ENCODE results near the gene SERTM1. TPM values are rescaled to one million over a fixed set of nuclear protein-coding genes. Genes with fewer than 3 reads are reported as not detected.

Gene SERTM1
- total RNA-seq, result 0.35 TPM in 1 of 2 replicates, not detected in the other

DNA sequence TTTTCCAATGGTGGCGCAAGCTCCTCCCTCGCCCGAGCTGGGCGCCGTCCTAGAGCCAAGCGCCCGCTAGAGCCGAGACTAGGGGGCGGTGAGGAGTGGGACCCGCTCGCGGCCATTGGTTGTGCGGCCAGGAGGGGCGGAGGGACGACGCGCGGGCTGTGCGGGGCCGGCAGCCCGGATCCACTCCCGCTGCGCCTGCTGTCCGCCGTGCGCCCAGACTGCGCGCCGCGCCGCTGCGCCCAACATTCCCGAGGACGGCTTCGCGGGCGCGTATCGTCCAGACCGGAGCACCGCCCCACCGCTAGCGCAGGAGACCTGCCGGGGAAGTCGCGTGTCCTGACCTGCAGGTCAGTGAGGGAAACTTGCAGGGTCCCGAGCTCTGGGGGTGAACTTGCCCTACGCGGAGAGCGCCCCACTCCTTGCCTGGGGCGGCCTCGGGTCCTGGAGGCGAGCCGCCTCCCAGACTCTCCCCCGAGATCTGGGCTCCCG, at the start of gene SERTM1:
TSS of gene SERTM1 (plus strand) at position 183 of the 489 bp plus-strand sequence. CDS start 21,059 bp downstream, outside the sequence.
- DNase-seq (ENCODE audit: extremely low read depth, low read depth, low spot score), result no peak

DNA sequence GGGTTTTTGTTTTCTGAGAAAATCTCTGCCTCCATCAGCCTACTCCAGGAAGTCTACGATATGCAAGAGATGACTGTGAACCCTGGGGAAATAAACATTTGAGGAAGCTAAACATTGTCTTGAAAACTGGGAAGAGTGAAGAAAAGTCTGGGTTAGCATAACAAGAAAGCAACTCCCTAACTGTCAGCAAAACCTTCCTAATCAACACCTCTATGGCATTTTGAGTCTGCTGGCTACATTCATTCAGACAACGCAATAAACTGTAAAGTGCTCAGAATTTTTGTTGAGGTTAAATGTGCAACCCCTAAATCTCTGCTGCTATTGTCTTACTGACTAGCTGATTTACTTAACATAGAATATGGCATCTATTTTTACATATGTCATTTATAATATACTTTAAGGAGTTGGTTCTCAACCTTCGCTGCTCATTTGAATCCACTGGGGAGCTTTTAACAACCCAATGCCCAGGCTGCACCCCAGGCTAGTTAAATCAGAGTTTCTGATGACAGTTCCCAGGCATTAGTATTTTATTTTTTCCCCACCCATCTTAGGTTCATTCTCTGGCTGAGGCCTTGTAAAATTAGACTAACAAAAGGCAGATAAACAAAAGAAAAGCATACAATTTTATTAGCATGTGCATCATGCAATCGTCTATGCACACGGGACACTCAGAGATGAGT, 45.3 kb upstream of the SERTM1 start:
- DNase-seq (ENCODE audit: extremely low read depth, low read depth, low spot score), result no peak

DNA sequence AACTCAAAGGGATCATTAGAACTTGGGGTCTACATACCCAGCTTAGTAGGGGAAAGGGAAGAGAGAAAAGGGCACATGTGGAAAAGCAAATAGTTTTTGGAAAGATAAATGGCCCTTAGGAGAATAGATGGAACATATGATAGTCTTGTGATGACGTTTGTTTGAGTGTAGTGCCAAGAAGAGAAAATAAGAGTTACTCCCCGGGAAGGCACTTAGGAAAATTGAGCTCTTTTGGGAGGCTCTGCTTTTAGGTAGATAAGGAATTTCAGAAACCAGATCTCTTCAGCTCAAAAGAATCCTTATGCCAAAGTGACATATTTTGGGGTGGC, 44.8 kb upstream of the SERTM1 start:
- no peak for DNase-seq (ENCODE audit: extremely low read depth, low read depth, low spot score)

DNA sequence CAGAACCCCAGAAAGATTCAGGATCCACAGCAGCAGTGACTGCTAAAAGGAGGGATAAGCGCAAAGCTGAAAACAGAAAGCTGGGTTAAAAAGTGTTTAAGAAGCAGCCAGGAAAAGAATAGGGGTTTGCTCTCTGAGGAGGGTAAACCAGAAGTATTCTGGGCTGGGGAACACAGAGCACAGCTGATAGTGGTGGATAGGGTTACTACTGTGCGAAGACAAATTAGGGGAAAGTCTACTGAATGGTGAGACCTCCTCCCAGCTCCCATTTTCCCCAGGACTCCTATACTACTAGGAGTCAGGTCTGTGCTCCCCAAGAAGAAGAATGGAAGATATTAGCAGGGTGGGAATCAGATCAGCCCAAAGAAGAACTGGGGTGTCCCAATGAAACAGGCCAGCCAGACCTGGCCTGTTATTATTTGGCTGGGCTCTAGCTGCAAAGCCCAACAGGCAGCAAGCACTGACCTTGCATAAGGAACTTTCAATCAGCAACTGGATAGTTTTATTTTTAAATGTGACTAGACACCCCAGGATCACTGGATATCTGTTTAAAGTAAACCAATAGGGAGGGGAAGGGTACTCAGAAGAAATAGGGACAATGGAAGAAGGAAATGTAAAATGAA, 43.5 kb upstream of the SERTM1 start:
- no peak for DNase-seq (ENCODE audit: extremely low read depth, low read depth, low spot score)

DNA sequence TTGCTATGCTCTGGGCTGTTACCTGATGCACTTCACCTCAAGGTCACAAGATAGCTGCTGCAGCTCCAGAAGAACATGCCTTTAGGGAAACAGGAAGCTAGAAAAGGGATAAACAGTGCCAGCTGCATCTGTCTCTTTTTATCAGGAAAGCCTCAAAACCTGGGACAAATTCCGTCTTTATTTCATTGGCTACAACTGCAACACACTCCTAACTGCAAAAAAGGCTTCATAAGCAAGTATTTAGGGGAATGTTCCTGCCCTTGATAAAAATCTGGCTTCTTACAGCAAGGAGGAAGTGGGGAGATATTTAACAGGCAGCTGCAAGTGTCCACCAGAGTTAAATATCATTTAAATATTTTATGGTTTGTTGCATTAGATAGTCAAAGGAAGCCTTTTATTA, 34.2 kb upstream of the SERTM1 start:
- no peak for DNase-seq (ENCODE audit: extremely low read depth, low read depth, low spot score)

DNA sequence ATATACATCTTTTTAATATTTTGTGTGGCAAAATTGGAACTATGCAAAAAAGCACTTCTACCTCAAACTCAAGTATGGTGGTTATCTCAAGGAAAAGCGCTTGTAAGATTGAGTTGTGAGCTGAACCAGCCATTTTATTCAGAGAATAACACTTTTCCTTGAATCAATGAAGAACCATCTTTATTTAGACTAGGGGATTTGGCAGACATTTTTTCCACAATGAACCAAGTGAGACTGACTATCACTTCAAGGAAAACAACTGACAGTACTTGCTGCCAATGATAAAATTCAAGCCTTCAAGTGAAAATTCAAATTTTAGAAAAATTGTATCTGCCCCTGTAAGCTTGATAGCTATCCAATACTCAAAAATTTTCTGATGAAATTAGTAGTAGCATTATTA, 23.2 kb upstream of the SERTM1 start:
- no peak for DNase-seq (ENCODE audit: extremely low read depth, low read depth, low spot score)

DNA sequence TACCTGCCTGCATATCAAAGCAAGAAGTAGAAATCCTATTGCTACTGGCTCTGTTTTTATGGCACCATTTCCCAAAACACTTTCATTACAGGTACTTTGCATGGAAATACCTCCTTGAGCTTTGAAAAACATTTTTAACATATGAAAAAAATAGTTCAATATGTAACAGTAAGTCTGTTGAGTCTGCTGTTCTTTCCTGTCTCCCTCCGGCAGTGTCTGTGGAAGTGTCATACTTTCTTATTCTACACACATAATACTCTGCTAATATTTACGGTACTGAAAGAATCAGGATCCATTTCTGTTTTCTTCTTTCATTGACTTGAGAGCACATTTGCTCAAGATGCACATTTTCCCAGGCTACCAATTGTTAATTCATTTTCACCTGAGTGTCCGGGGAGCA, 8.2 kb upstream of the SERTM1 start:
- no peak for DNase-seq (ENCODE audit: extremely low read depth, low read depth, low spot score)

GRCh38 chr13:36666477-36667229, 7.2 kb upstream of the SERTM1 start:
- DNase-seq (ENCODE audit: extremely low read depth, low read depth, low spot score), result no peak

DNA sequence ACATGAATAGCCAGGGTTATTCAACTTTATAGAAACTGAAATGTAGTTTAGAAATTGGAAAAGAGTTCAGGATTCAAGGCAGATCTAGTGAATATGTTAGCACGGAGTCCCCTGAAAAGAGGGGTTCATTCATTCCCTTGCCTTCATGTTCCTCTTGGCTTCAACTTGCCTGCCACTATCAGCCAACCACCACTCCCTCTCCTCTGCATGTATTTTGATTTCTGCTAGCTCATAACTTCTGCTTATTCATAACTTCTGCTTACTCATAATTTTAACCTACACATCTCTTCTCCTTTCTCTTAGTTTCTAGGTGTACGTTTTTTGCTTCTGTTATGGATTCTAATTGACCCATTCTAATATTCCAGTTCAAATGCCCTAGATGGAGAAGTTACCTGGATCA, 5.5 kb upstream of the SERTM1 start:
- DNase-seq (ENCODE audit: extremely low read depth, low read depth, low spot score), result no peak

DNA sequence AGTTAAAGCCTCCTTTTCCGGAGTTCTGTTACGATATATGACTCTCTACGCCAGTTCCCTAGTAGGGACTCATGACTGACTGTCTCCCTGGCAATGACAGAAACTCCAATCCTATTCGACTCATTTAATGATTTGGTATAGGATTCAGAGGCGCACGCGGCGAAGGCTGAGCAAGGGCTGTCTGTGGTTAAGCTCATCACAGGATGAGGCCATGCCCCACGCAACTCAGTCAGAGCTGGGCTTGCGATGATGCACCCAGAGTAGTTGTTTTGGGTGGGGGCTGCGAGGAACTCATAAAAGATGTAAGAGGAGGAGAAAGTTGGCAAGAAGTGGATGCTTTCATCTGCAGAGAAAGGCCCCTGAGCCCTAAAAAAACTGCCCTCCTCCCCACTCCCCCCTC, 468 bp upstream of the SERTM1 start:
- no peak for DNase-seq (ENCODE audit: extremely low read depth, low read depth, low spot score)

GRCh38 chr13:36674337-36675212, 755 bp downstream of the SERTM1 start:
- DNase-seq (ENCODE audit: extremely low read depth, low read depth, low spot score), result no peak

GRCh38 chr13:36675213-36675536, 1.4 kb downstream of the SERTM1 start:
- DNase-seq (ENCODE audit: extremely low read depth, low read depth, low spot score), result no peak

DNA sequence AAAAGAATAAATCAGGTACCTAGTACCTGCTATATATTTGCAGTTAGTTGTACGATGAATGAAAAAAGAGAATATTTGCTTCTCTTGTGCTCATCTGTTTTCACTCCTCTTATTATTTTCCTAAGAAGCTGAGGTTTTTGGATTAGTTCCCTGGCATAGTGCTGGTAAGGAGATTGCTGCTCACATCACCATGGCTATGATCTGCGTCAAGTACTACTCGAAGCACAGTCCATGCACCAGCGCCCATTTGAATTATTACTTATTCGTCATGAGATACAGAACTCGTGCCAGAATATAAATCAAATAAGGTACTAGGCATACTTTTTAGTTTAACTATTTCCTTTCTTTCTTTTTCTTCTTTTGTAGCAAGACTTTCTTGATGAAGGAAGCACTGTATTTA, 7.1 kb downstream of the SERTM1 start:
- no peak for DNase-seq (ENCODE audit: extremely low read depth, low read depth, low spot score)

DNA sequence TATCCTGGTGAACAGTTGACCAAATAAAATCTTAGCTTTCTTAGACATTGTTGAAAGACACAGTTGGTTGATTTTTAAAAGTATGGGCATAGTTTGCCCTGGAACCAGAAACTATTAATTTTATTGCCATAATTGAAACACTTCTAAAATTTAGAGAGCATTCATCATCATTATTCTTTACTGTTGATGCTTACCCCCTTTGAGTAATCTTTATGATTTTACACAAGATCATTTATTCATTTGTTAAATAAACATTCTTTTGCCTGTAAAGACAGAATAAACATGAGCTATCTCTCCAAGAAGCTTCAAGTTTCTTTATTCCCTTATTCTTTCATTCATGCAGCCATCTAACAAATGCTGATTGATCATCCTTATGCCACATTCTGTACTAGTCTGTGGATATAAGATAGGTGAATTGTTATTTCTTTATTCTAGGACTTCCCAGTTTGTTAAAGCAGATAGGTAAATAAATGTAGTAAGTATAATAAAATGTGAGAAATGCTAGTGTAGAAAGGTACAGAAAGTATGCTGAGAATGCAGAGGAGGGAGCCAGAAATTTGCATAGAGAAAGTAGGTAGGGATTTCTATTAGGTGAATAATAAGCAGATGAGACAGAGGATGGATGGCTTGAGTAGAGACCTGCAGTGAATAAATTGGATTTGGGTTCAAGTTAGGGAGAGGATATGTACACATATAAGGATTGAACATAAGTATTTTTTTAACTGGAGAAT, 8.2 kb downstream of the SERTM1 start:
- no peak for DNase-seq (ENCODE audit: extremely low read depth, low read depth, low spot score)

DNA sequence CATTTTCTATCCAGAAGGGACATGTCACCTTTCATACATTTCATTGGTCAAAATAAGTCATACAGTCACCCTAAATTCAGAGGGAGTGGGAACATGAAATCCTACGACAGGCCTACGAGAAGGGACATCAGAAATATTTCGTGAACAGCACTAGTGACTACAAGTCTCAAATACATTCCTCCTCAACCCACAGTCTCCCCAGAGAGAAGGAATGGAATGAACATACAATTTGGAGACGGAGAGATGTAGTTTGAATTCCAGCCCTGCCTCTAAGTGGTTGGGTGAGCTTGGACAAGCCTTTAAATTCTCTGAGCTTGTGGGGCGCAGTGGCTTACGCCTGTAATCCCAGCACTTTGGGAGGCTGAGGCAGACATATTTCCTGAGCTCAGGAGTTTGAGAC, 9.9 kb downstream of the SERTM1 start:
- no peak for DNase-seq (ENCODE audit: extremely low read depth, low read depth, low spot score)

GRCh38 chr13:36685927-36686326, 12.1 kb downstream of the SERTM1 start:
- no peak for DNase-seq (ENCODE audit: extremely low read depth, low read depth, low spot score)

DNA sequence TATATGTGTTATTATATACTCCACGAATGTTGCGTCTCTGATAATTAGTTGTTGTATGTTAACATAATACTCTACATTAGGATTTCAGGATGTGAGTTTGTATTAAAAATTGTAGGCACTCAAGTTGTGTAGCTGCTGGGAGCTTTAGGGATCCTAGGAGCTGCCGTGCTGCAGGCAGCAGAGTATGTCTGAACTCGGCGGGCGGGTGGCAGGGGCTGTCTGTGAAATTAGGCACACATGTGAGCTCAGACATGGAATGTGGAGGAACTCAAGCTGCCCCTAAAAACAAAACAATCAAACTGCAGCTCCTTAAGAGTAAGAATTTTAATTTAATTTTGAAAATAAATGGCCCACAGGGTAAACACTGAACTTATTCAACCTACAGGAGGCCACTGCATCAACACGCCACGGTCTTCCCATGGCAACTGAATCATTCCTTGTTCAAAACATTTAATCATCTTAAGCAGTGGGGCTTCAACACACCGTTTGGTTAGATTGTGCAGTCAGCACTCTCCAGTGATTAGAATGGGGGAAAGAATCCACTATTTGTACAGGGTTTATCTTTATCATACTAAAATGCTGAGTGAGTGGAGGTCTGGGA, 22.7 kb downstream of the SERTM1 start:
- DNase-seq (ENCODE audit: extremely low read depth, low read depth, low spot score), result no peak

DNA sequence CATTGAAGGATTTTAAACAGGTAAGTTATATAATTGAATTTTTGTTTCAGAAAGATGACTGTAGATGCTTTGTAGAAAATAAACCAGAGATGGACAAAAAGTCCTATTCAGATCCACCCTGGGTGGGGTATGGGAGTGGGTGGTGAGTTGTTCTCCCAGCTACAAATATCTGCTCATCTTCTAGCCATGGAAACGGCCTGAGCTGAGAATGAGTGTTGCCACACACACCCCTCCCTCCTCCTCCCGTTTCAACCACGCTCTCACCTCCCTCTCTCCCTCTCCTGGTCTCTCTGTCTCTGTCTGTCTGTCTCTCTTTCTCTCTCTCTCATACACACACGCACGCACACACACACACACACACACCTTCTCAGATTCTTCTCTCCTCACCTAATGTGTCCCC, 26.4 kb downstream of the SERTM1 start:
- DNase-seq (ENCODE audit: extremely low read depth, low read depth, low spot score), result no peak

DNA sequence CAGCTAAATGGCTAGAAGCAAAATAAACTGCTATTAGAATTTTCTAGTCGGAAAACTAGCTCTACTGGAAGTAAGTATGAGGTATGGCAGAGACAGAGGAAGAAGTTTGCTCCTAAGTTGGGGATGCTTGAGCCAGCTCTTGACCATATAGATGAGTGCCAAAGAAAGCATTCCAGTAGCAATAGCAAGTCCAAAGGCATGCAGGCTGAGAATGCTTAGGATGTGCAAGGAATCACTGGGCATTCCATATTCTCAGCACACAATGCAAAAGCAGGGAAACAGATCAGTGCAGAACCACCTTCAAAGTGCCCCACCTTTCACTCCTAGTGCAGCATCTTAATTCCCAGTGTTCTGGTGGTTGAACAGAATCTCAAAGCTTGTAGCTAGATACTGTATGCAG, 32.9 kb downstream of the SERTM1 start:
- DNase-seq (ENCODE audit: extremely low read depth, low read depth, low spot score), result no peak

All from glomerular endothelial cell (primary cell).